Ectodermal cell (in vitro differentiated cells): ENCODE data around the gene SAMD14.

Experiments
- H3K27ac ChIP-seq: 2 replicates; pipeline ENCODE4 v1.7.0; 2013; ENCODE audit warnings: mild to moderate bottlenecking, low read depth, low read length; ENCODE audit not compliant: insufficient read depth, poor library complexity, severe bottlenecking
- H3K27me3 ChIP-seq: 2 replicates; pipeline ENCODE4 v1.7.0; 2013; ENCODE audit warnings: mild to moderate bottlenecking, low read length; ENCODE audit not compliant: insufficient read depth, control insufficient read depth, poor library complexity, severe bottlenecking
- H3K36me3 ChIP-seq: one replicate; pipeline ENCODE4 v1.7.0; 2013; ENCODE audit warnings: low read length; ENCODE audit not compliant: control insufficient read depth, insufficient read depth
- H3K4me1 ChIP-seq: one replicate; pipeline ENCODE4 v1.7.0; 2013; ENCODE audit warnings: low read length; ENCODE audit not compliant: control insufficient read depth, insufficient read depth
- H3K4me3 ChIP-seq: 2 replicates; pipeline ENCODE4 v1.7.0; 2013; ENCODE audit warnings: low read depth, low read length, control low read depth; ENCODE audit not compliant: insufficient read depth
- H3K9me3 ChIP-seq: 2 replicates; pipeline ENCODE4 v1.7.0; 2013; ENCODE audit warnings: mild to moderate bottlenecking, low read length, moderate library complexity; ENCODE audit not compliant: control insufficient read depth
- WGBS, 2 experiments: methylation state at CpG; one replicate each; pipeline ENCODE4 v1.1.7; 2013; ENCODE audit warnings: missing lambda C conversion rate in 2 of 2; 5-methylcytosine and 5-hydroxymethylcytosine counted together

SAMD14 gene

GRCh38 chr17:50076221-50076590, 53.8 kb downstream of the SAMD14 start:
- H3K4me1 ChIP-seq: peaks cover 5% of the 10 kb centered on the region
- no peaks in the 10 kb centered on the region for H3K36me3 ChIP-seq
- no peak overlapping the region for H3K4me3 ChIP-seq
- no peak overlapping the region for H3K27ac ChIP-seq
- 88 to 91% methylated on average over 16 of the region's 16 CpGs for WGBS, 2 experiments
- H3K27me3 ChIP-seq: peaks cover 14% of the 10 kb centered on the region
- H3K9me3 ChIP-seq: no peaks in the 10 kb centered on the region

- 94 to 95% methylated on average over 16 of the region's 16 CpGs for WGBS, 2 experiments
- Histone ChIP-seq H3K4me1 (peaks cover 5% of the 10 kb centered on the region), H3K36me3 (no peaks in the 10 kb centered on the region), H3K27me3 (peaks cover 14% of the 10 kb centered on the region), H3K27ac (no peak overlapping the region), H3K9me3 (no peaks in the 10 kb centered on the region), H3K4me3 (no peak overlapping the region)
Measured at GRCh38 chr17:50075446-50076032, 54.4 kb downstream of the SAMD14 start.

GRCh38 chr17:50074227-50074626, 55.7 kb downstream of the SAMD14 start:
- Histone ChIP-seq H3K36me3 (no peaks in the 10 kb centered on the region), H3K9me3 (no peaks in the 10 kb centered on the region), H3K4me1 (peaks cover 5% of the 10 kb centered on the region), H3K27me3 (peaks cover 14% of the 10 kb centered on the region), H3K27ac (no peak overlapping the region), H3K4me3 (no peak overlapping the region)
- WGBS, 2 experiments: 88 to 94% methylated on average over 6 of the region's 6 CpGs

GRCh38 chr17:50072925-50073324, 57.0 kb downstream of the SAMD14 start:
- H3K4me1 ChIP-seq: peaks cover 5% of the 10 kb centered on the region
- H3K4me3 ChIP-seq: no peak overlapping the region
- no peak overlapping the region for H3K27ac ChIP-seq
- 94 to 96% methylated on average over 1 of the region's 1 CpG for WGBS, 2 experiments
- no peaks in the 10 kb centered on the region for H3K9me3 ChIP-seq
- no peaks in the 10 kb centered on the region for H3K36me3 ChIP-seq
- H3K27me3 ChIP-seq: peaks cover 14% of the 10 kb centered on the region

GRCh38 chr17:50072130-50072529, 57.8 kb downstream of the SAMD14 start:
- Histone ChIP-seq H3K27ac (no peak overlapping the region), H3K9me3 (no peaks in the 10 kb centered on the region), H3K4me1 (peaks cover 5% of the 10 kb centered on the region), H3K36me3 (no peaks in the 10 kb centered on the region), H3K27me3 (peaks cover 12% of the 10 kb centered on the region), H3K4me3 (no peak overlapping the region)
- 86 to 93% methylated on average over 3 of the region's 3 CpGs for WGBS, 2 experiments

- no peak overlapping the region for H3K4me3 ChIP-seq
- no peak overlapping the region for H3K27ac ChIP-seq
- H3K27me3 ChIP-seq: peaks cover 11% of the 10 kb centered on the region
- no peaks in the 10 kb centered on the region for H3K36me3 ChIP-seq
- H3K4me1 ChIP-seq: peaks cover 5% of the 10 kb centered on the region
- H3K9me3 ChIP-seq: no peaks in the 10 kb centered on the region
- WGBS, 2 experiments: 75 to 78% methylated on average over 6 of the region's 6 CpGs
Measured at GRCh38 chr17:50071692-50072091, 58.3 kb downstream of the SAMD14 start.

- Histone ChIP-seq H3K4me1 (no peaks in the 10 kb centered on the region), H3K36me3 (no peaks in the 10 kb centered on the region), H3K27me3 (peaks cover 6% of the 10 kb centered on the region), H3K9me3 (no peaks in the 10 kb centered on the region), H3K27ac (no peak overlapping the region), H3K4me3 (no peak overlapping the region)
- WGBS, 2 experiments: 96 to 97% methylated on average over 16 of the region's 16 CpGs
Measured at GRCh38 chr17:50070908-50071680, 58.9 kb downstream of the SAMD14 start.

GRCh38 chr17:50067996-50068395, 62.0 kb downstream of the SAMD14 start:
- Histone ChIP-seq H3K4me3 (no peak overlapping the region), H3K4me1 (no peaks in the 10 kb centered on the region), H3K36me3 (no peaks in the 10 kb centered on the region), H3K27me3 (no peaks in the 10 kb centered on the region), H3K27ac (no peak overlapping the region), H3K9me3 (no peaks in the 10 kb centered on the region)
- WGBS, 2 experiments: 92 to 94% methylated on average over 13 of the region's 13 CpGs

GRCh38 chr17:50066995-50067394, 63.0 kb downstream of the SAMD14 start:
- Histone ChIP-seq H3K27ac (no peak overlapping the region), H3K9me3 (no peaks in the 10 kb centered on the region), H3K4me3 (no peak overlapping the region), H3K4me1 (no peaks in the 10 kb centered on the region), H3K36me3 (no peaks in the 10 kb centered on the region), H3K27me3 (no peaks in the 10 kb centered on the region)
- 93 to 95% methylated on average over 2 of the region's 2 CpGs for WGBS, 2 experiments

GRCh38 chr17:50065056-50065455, 64.9 kb downstream of the SAMD14 start:
- H3K4me3 ChIP-seq: no peak overlapping the region
- H3K9me3 ChIP-seq: no peaks in the 10 kb centered on the region
- 89 to 93% methylated on average over 2 to 3 of the region's 3 CpGs for WGBS, 2 experiments
- no peaks in the 10 kb centered on the region for H3K4me1 ChIP-seq
- no peaks in the 10 kb centered on the region for H3K27me3 ChIP-seq
- no peak overlapping the region for H3K27ac ChIP-seq
- no peaks in the 10 kb centered on the region for H3K36me3 ChIP-seq
